H1 (cell line): ENCODE measurements around the gene IL17RE. TPM values are rescaled to one million over a fixed set of nuclear protein-coding genes. Genes with fewer than 3 reads are reported as not detected.

Experiments
- CBX5 ChIP-seq: fragments of 300-800, 300-1000 bp; sonication (generic); IDR thresholded peaks from 2 replicates; pipeline ENCODE4 v1.7.1; 2016; ENCODE audit warnings: antibody characterized with exemption, low read length, low read depth
- CHD2 ChIP-seq: IDR thresholded peaks from 2 replicates; pipeline ENCODE4 v1.6.1; 2012; ENCODE audit warnings: low read length, improper control_type of control experiment
- KDM5A ChIP-seq: fragments of 200-600 bp; IDR thresholded peaks from 2 replicates; pipeline ENCODE4 v1.7.1; 2012; ENCODE audit warnings: mild to moderate bottlenecking, low read length, inconsistent platforms, mixed read lengths
- NANOG ChIP-seq: IDR thresholded peaks from 2 replicates; pipeline ENCODE4 v1.6.1; 2011; ENCODE audit warnings: low read length, low read depth, mild to moderate bottlenecking, inconsistent platforms; ENCODE audit not compliant: insufficient read depth, poor library complexity, severe bottlenecking
- TBP ChIP-seq: IDR thresholded peaks from 2 replicates; pipeline ENCODE4 v1.6.1; 2011; ENCODE audit warnings: low read depth, low read length, improper control_type of control experiment
- USF2 ChIP-seq: IDR thresholded peaks from 2 replicates; pipeline ENCODE4 v1.6.1; 2011; ENCODE audit warnings: low read length, improper control_type of control experiment
- polyA plus RNA-seq, 7 experiments: library from polyadenylated mRNA; depleted of rRNA in 3 of 7; stranded (reverse) in 5 of 7; unstranded in 2 of 7; fragments of >200 nt in 5 of 7; fragments of 200-250 nt in 2 of 7; gene quantifications; 1 replicate in 5 of 7; 2 replicates in 1 of 7; 4 replicates in 1 of 7; pipeline versions ENCODE4 v1.2.1 to v1.2.3, GENCODE V29; 2011 to 2013; ENCODE audit warnings: missing spikeins in 2 of 7, mixed read lengths in 2 of 7
- total RNA-seq: library from RNA; stranded (reverse); fragmentation: NEBNext Ultra II Directional; extraction: Animal tissue kit (Norgen Biotek cat#: 25700); gene quantifications from 2 replicates; pipeline ENCODE4 v1.2.1, GENCODE V29; 2021

IL17RE gene
- total and polyA plus RNA-seq, 2 of the 8 experiments (the other 6 are each of a cell fraction or from before 2014, with no cell fraction given): 3.4 to 4.9 TPM

GRCh38 chr3:9934993-9935392 is 32.3 kb downstream of the IL17RE start (continued):
- TF ChIP-seq USF2: no peak
- TF ChIP-seq CHD2: no peak
- TF ChIP-seq CBX5: no peak
- no peak for TF ChIP-seq KDM5A
- no peak for TF ChIP-seq NANOG
- TF ChIP-seq TBP: no peak
